K562 (cell line): ENCODE data around the gene CRAMP1. TPM values are rescaled to one million over a fixed set of nuclear protein-coding genes. Genes with fewer than 3 reads are reported as not detected.

Experiments
- EP400 ChIP-seq: fragments of 450-650 bp; IDR thresholded peaks from 2 replicates; pipeline ENCODE4 v1.6.1; 2017; ENCODE audit warnings: antibody characterized with exemption, mild to moderate bottlenecking, moderate library complexity
- ETV5 ChIP-seq: sonication (generic); formaldehyde crosslinking; IDR thresholded peaks from 2 replicates; pipeline ENCODE4 v1.4.0; 2020; ENCODE audit warnings: low read depth, mild to moderate bottlenecking, missing genetic modification reagents
- GATAD2B ChIP-seq: fragments of 450-650 bp; IDR thresholded peaks from 2 replicates; pipeline ENCODE4 v1.6.1; 2017; ENCODE audit warnings: mild to moderate bottlenecking, borderline replicate concordance
- HDAC1 ChIP-seq, 2 experiments: fragments of 450-650 bp; IDR thresholded peaks; 2 replicates each; pipeline ENCODE4 v1.6.1; 2016 to 2017; ENCODE audit warnings: inconsistent platforms in 1 of 2, mild to moderate bottlenecking in 1 of 2, moderate library complexity in 1 of 2
- HMG20B ChIP-seq: fragments of 250-450 bp; sonication (Bioruptor Pico); IDR thresholded peaks from 2 replicates; pipeline ENCODE4 v1.5.0; 2021; ENCODE audit warnings: mild to moderate bottlenecking
- NEUROD1 ChIP-seq: fragments of 150-350 bp; IDR thresholded peaks from 2 replicates; pipeline ENCODE4 v1.6.1; 2014; ENCODE audit warnings: borderline replicate concordance, low read length, low read depth; ENCODE audit not compliant: partially characterized antibody
- RBM25 ChIP-seq: fragments of 200-400 bp; formaldehyde crosslinking; IDR thresholded peaks from 2 replicates; pipeline ENCODE4 v1.6.1; 2018; ENCODE audit warnings: low read length, low read depth, moderate library complexity; ENCODE audit not compliant: severe bottlenecking
- SIN3A ChIP-seq, 2 experiments: fragments of 150-350 bp in 1 of 2; IDR thresholded peaks; 2 replicates each; pipeline ENCODE4 v1.6.1; 2011 to 2016; ENCODE audit warnings: borderline replicate concordance in 2 of 2, low read depth in 2 of 2, low read length in 2 of 2, mild to moderate bottlenecking in 2 of 2, moderate library complexity in 2 of 2; ENCODE audit not compliant: control insufficient read depth in 1 of 2
- SNIP1 ChIP-seq: fragments of 450-650 bp; IDR thresholded peaks from 2 replicates; pipeline ENCODE4 v1.7.1; 2017; ENCODE audit warnings: low read depth, mild to moderate bottlenecking
- SP2 ChIP-seq: IDR thresholded peaks from 2 replicates; pipeline ENCODE4 v1.6.1; 2011; ENCODE audit warnings: mild to moderate bottlenecking, low read depth, low read length, moderate library complexity; ENCODE audit not compliant: poor library complexity, severe bottlenecking; ENCODE audit errors: extremely low read depth
- TCFL5 ChIP-seq: fragments of 250-450 bp; sonication (Bioruptor Pico); conservative IDR thresholded peaks from 2 replicates; pipeline ENCODE4 v1.6.1; 2021; ENCODE audit warnings: mild to moderate bottlenecking, moderate library complexity, matching md5 sums
- ZFPM2 ChIP-seq: fragments of 250-450 bp; sonication (Bioruptor Pico); IDR thresholded peaks from 2 replicates; pipeline ENCODE4 v1.5.1; 2022; ENCODE audit warnings: mild to moderate bottlenecking
- ZNF766 ChIP-seq: fragments of 200-800 bp; sonication (Bioruptor generic); conservative IDR thresholded peaks from 2 replicates; pipeline ENCODE4 v1.6.1; 2016; ENCODE audit warnings: missing genetic modification characterization, missing compliant biosample characterization
- polyA plus RNA-seq, 8 experiments: library from polyadenylated mRNA; depleted of rRNA in 4 of 8; stranded (reverse) in 5 of 8; unstranded in 3 of 8; fragments of >200 nt; fragmentation: Nextera tagmentation in 2 of 8; fragmentation: Illumina TruSeq in 1 of 8; extraction: Ambion mirVana in 2 of 8; extraction: Trizol in 1 of 8; gene quantifications; 2 replicates each; pipeline versions ENCODE4 v1.2.1 to v1.2.3, GENCODE V29; 2011 to 2014; ENCODE audit warnings: inconsistent platforms in 1 of 8, missing spikeins in 1 of 8
- total RNA-seq, 7 experiments: library from RNA; depleted of rRNA in 6 of 7; stranded (reverse); fragments of >200 nt in 6 of 7; fragmentation: Illumina TruSeq in 2 of 7; extraction: Trizol in 2 of 7; gene quantifications; 2 replicates each; pipeline versions ENCODE4 v1.2.1 to v1.2.3, GENCODE V29; 2011 to 2021; ENCODE audit warnings: low replicate concordance in 1 of 7
- TF ChIP-seq, protein P1 (sequence below): sonication (generic); formaldehyde crosslinking; IDR thresholded peaks from 2 replicates; pipeline ENCODE4 v1.8.0; 2022; ENCODE audit warnings: missing genetic modification reagents, mild to moderate bottlenecking, borderline replicate concordance
- TF ChIP-seq, protein P2 (sequence below): fragments of 250-450 bp; sonication (Bioruptor Pico); IDR thresholded peaks from 2 replicates; pipeline ENCODE4 v1.4.0; 2020
- TF ChIP-seq, protein P3 (sequence below): fragments of 250-450 bp; sonication (Bioruptor Pico); IDR thresholded peaks from 2 replicates; pipeline ENCODE4 v1.8.0; 2021; ENCODE audit warnings: moderate library complexity, mild to moderate bottlenecking, inconsistent platforms
- TF ChIP-seq, protein P4 (sequence below): fragments of 450-650 bp; formaldehyde crosslinking; IDR thresholded peaks from 2 replicates; pipeline ENCODE4 v1.4.0; 2020; ENCODE audit warnings: mild to moderate bottlenecking, moderate library complexity

The CRAMP1 gene
- total and polyA plus RNA-seq, 9 of the 15 experiments (the other 6 are each of a cell fraction or from before 2014, with no cell fraction given), result 0.52 to 20.8 (median 7.5) TPM

DNA sequence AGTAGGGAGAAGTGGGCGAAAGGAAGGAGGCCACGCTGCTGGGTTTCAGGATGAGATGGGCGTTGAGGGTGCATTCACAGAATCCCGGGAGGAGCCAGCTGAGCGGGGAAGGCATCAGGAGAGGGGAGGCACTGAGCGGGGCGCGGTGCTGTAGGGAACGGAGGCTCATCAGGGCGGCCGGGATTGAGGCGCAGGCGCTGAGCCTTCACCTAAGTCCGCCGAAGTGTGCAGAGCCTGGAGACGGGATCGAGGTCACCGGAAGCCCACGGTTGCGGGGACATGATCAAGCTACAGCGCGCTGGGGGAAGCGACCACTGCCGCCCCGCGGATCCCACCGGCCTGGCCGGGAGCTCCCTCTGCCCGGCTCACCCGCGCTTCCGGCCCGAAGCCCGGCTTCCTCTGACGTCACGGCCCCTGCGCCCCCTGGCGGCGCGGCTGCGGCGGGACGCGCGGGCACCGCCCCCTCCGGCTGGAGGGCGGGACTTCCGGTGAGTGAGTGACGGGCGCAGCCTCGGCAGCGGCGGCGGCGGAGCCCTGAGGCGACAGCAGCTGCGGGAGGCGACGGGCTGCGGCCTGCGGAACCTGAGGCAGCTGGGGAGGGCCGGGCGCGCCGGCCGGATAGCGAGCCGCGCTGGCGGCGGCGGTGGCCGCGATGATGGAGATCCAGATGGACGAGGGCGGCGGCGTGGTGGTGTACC is 93.7 kb downstream of the CRAMP1 start, which contains the start of gene MAPK8IP3 (continued):
- peak; percentile 73 for TF ChIP-seq SP2
- TF ChIP-seq ZFPM2 (CRISPR knock-in tag), result no peak
- TF ChIP-seq, protein P1, sequence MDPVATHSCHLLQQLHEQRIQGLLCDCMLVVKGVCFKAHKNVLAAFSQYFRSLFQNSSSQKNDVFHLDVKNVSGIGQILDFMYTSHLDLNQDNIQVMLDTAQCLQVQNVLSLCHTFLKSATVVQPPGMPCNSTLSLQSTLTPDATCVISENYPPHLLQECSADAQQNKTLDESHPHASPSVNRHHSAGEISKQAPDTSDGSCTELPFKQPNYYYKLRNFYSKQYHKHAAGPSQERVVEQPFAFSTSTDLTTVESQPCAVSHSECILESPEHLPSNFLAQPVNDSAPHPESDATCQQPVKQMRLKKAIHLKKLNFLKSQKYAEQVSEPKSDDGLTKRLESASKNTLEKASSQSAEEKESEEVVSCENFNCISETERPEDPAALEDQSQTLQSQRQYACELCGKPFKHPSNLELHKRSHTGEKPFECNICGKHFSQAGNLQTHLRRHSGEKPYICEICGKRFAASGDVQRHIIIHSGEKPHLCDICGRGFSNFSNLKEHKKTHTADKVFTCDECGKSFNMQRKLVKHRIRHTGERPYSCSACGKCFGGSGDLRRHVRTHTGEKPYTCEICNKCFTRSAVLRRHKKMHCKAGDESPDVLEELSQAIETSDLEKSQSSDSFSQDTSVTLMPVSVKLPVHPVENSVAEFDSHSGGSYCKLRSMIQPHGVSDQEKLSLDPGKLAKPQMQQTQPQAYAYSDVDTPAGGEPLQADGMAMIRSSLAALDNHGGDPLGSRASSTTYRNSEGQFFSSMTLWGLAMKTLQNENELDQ (CRISPR knock-in tag), result no peak
- TF ChIP-seq RBM25, result peak; percentile 93
- TF ChIP-seq, protein P2, sequence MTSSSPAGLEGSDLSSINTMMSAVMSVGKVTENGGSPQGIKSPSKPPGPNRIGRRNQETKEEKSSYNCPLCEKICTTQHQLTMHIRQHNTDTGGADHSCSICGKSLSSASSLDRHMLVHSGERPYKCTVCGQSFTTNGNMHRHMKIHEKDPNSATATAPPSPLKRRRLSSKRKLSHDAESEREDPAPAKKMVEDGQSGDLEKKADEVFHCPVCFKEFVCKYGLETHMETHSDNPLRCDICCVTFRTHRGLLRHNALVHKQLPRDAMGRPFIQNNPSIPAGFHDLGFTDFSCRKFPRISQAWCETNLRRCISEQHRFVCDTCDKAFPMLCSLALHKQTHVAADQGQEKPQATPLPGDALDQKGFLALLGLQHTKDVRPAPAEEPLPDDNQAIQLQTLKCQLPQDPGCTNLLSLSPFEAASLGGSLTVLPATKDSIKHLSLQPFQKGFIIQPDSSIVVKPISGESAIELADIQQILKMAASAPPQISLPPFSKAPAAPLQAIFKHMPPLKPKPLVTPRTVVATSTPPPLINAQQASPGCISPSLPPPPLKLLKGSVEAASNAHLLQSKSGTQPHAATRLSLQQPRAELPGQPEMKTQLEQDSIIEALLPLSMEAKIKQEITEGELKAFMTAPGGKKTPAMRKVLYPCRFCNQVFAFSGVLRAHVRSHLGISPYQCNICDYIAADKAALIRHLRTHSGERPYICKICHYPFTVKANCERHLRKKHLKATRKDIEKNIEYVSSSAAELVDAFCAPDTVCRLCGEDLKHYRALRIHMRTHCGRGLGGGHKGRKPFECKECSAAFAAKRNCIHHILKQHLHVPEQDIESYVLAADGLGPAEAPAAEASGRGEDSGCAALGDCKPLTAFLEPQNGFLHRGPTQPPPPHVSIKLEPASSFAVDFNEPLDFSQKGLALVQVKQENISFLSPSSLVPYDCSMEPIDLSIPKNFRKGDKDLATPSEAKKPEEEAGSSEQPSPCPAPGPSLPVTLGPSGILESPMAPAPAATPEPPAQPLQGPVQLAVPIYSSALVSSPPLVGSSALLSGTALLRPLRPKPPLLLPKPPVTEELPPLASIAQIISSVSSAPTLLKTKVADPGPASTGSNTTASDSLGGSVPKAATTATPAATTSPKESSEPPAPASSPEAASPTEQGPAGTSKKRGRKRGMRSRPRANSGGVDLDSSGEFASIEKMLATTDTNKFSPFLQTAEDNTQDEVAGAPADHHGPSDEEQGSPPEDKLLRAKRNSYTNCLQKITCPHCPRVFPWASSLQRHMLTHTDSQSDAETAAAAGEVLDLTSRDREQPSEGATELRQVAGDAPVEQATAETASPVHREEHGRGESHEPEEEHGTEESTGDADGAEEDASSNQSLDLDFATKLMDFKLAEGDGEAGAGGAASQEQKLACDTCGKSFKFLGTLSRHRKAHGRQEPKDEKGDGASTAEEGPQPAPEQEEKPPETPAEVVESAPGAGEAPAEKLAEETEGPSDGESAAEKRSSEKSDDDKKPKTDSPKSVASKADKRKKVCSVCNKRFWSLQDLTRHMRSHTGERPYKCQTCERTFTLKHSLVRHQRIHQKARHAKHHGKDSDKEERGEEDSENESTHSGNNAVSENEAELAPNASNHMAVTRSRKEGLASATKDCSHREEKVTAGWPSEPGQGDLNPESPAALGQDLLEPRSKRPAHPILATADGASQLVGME (CRISPR knock-in tag), result peak; percentile 52; the same call in 1 of the 2 replicates
- TF ChIP-seq EP400, result peak; percentile 75; the same call in 1 of the 2 replicates
- TF ChIP-seq GATAD2B, result peak; percentile 98
- TF ChIP-seq HDAC1 (IDR thresholded peaks at IDR 0.05), result peak in 1 of 2 experiments; percentile 89; a peak in 1 of 4 replicates
- peak; percentile 52 for TF ChIP-seq NEUROD1
- no peak for TF ChIP-seq SNIP1
- no peak for TF ChIP-seq TCFL5 (CRISPR knock-in tag)
- peak; percentile 88 for TF ChIP-seq ETV5
- TF ChIP-seq, protein P3, sequence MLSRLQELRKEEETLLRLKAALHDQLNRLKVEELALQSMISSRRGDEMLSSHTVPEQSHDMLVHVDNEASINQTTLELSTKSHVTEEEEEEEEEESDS (CRISPR knock-in tag), result no peak
- TF ChIP-seq ZNF766 (CRISPR knock-in tag), result no peak; the same call in 1 of the 2 replicates
- 0 out of 2 replicates have a peak, but pooled peaks have one; percentile 65 for TF ChIP-seq HMG20B (CRISPR knock-in tag)
- TF ChIP-seq, protein P4, sequence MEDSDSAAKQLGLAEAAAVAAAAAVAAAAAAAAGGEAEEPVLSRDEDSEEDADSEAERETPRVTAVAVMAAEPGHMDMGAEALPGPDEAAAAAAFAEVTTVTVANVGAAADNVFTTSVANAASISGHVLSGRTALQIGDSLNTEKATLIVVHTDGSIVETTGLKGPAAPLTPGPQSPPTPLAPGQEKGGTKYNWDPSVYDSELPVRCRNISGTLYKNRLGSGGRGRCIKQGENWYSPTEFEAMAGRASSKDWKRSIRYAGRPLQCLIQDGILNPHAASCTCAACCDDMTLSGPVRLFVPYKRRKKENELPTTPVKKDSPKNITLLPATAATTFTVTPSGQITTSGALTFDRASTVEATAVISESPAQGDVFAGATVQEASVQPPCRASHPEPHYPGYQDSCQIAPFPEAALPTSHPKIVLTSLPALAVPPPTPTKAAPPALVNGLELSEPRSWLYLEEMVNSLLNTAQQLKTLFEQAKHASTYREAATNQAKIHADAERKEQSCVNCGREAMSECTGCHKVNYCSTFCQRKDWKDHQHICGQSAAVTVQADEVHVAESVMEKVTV (CRISPR knock-in tag), result no peak
- TF ChIP-seq SIN3A (IDR thresholded peaks at IDR 0.05; ENCODE audit: borderline replicate concordance in 2 of 2, control insufficient read depth in 1 of 2, low read depth in 2 of 2, low read length in 2 of 2), result peak; percentile 26 to 71; a peak in 2 of 4 replicates
